Heart right ventricle (tissue), 16 donors: ENCODE results near the gene SMC2. TPM values are rescaled to one million over a fixed set of nuclear protein-coding genes. Genes with fewer than 3 reads are reported as not detected.

Source experiments
- ATAC-seq, 8 donors: fragments of 200-7000 bp; cut with Tn5 transposase; one replicate each; pipeline ENCODE4 v1.9.1; 2020; ENCODE audit warnings: mild to moderate bottlenecking in 8 of 8, moderate library complexity in 8 of 8, moderate number of reproducible peaks in 1 of 8
- DNase-seq, 2 donors: peaks; one replicate each; pipeline ENCODE4 v3.0.0-alpha.2; 2020
- H3K27ac ChIP-seq, 10 donors: fragments of 200-600 bp; sonication (generic) in 2 of 10; one replicate each; pipeline versions ENCODE4 v1.5.0 to v1.8.0; 2020 to 2022; ENCODE audit warnings: mild to moderate bottlenecking in 3 of 10
- H3K27me3 ChIP-seq, 7 donors: fragments of 200-600 bp; one replicate each; pipeline ENCODE4 v1.8.0; 2021 to 2022; ENCODE audit warnings: mild to moderate bottlenecking in 2 of 7
- H3K36me3 ChIP-seq, 9 donors: fragments of 200-600 bp; sonication (generic) in 1 of 9; one replicate each; pipeline versions ENCODE4 v1.5.0 to v1.8.0; 2020 to 2022; ENCODE audit warnings: mild to moderate bottlenecking in 2 of 9
- H3K4me1 ChIP-seq, 9 donors: fragments of 200-600 bp; sonication (generic) in 1 of 9; one replicate each; pipeline versions ENCODE4 v1.5.0 to v1.8.0; 2020 to 2022; ENCODE audit warnings: mild to moderate bottlenecking in 4 of 9
- H3K4me3 ChIP-seq, 10 donors: fragments of 200-600 bp; sonication (generic) in 2 of 10; one replicate each; pipeline versions ENCODE4 v1.5.0 to v1.8.0; 2020 to 2022; ENCODE audit warnings: mild to moderate bottlenecking in 7 of 10, moderate library complexity in 2 of 10
- H3K9me3 ChIP-seq, 11 donors: fragments of 200-600 bp in 10 of 11; sonication (generic) in 2 of 11; one replicate each; pipeline versions ENCODE4 v1.5.0 to v1.8.0; 2013 to 2022; ENCODE audit warnings: mild to moderate bottlenecking in 2 of 11, control low read depth in 1 of 11, moderate library complexity in 1 of 11
- WGBS, 2 donors: extraction: QIAGEN DNeasy Blood & Tissue Kit; methylation state at CpG; one replicate each; pipeline ENCODE4 v1.1.7; 2013; ENCODE audit warnings: inconsistent platforms in 1 of 2; 5-methylcytosine and 5-hydroxymethylcytosine counted together
- intact Hi-C, 10 donors: fragments of 100-400 bp; cut with DNase I; formaldehyde crosslinking; loops; one replicate each; pipeline versions ENCODE4 v1.11.1 to v1.14.2; 2022
- polyA plus RNA-seq, 2 donors: library from polyadenylated mRNA; stranded (reverse); fragments of 200-250 nt; gene quantifications; one replicate each; pipeline ENCODE4 v1.2.3, GENCODE V29; 2013
- total RNA-seq, 10 donors: library from RNA; stranded (reverse); fragmentation: NEBNext Ultra II Directional in 3 of 10; extraction: Animal tissue kit (Norgen Biotek cat#: 25700) in 3 of 10; gene quantifications; one replicate each; pipeline versions ENCODE4 v1.2.1 to v1.2.4, GENCODE V29; 2021 to 2023
- TF ChIP-seq, protein P1 (sequence below), 9 donors: fragments of 200-600 bp; sonication (generic) in 2 of 9; IDR thresholded peaks; one replicate each; pipeline versions ENCODE4 v1.5.0 to v1.8.0; 2021 to 2022; ENCODE audit warnings: antibody characterized with exemption in 9 of 9, mild to moderate bottlenecking in 5 of 9, moderate library complexity in 1 of 9
- donor health status: Arrhythmogenic right ventricular cardiomyopathy.
- donor health status: ischemic (EF 13 %, LVEDD 7.1; RV severe dilation, severe dysfunction).
- donor health status: healthy with polysubstance abuse.
- donor health status: DM: no; HTN: yes; CAD: no.
- donor health status: DM: no; HTN: no; CAD: no.
- donor health status: ischemic (EF 25% LVEDD 6.9; RV normal size, moderate dysfunction).
- donor health status: ischemic (EF 25% LVEDD 5.7; RV mildly dilated, moderate dysfunction).
- donor health status: healthy.
- donor health status: DM: yes; HTN: yes; CAD: no.
- donor health status: Ischemic cardiomyopathy.
- donor health status: ischemic (EF 35%, LVEDD 5.7; RV mildly dilated, moderate dysfunction).
- donor health status: nonischemic (EF 11% LVEDD 7.7; RV severe dilation, severe dysfunction).
- donor health status: DM: yes; HTN: yes; CAD: no.
- donor health status: PGD.
- donor health status: ischemic (EF 29% LVEDD 5.4; RV normal size, mild dysfunction).
- donor health status: nonischemic (EF 23%, LVEDD 6.1; RV moderate dilation, normal function).

Gene SMC2
- total and polyA plus RNA-seq, 12 donors, result 1.9 to 22.2 (median 14.4) TPM

- intact Hi-C loops, result no loop called here
- DNase-seq, result no peak
- WGBS, 2 donors, result 96% methylated on average over 3 of the region's 3 CpGs
- Histone ChIP-seq H3K9me3 (no peaks in the 10 kb centered on the region), H3K36me3 (peaks cover 0 to 45% (median 0%) of the 10 kb centered on the region in 9 donors), H3K27me3 (no peaks in the 10 kb centered on the region), H3K27ac (no peak overlapping the region), H3K4me3 (no peak overlapping the region), H3K4me1 (no peaks in the 10 kb centered on the region)
- ATAC-seq, result no peak
- TF ChIP-seq, protein P1, sequence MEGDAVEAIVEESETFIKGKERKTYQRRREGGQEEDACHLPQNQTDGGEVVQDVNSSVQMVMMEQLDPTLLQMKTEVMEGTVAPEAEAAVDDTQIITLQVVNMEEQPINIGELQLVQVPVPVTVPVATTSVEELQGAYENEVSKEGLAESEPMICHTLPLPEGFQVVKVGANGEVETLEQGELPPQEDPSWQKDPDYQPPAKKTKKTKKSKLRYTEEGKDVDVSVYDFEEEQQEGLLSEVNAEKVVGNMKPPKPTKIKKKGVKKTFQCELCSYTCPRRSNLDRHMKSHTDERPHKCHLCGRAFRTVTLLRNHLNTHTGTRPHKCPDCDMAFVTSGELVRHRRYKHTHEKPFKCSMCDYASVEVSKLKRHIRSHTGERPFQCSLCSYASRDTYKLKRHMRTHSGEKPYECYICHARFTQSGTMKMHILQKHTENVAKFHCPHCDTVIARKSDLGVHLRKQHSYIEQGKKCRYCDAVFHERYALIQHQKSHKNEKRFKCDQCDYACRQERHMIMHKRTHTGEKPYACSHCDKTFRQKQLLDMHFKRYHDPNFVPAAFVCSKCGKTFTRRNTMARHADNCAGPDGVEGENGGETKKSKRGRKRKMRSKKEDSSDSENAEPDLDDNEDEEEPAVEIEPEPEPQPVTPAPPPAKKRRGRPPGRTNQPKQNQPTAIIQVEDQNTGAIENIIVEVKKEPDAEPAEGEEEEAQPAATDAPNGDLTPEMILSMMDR (IDR thresholded peaks at IDR 0.05), result no peak
Measured at GRCh38 chr9:104142799-104143549, 48.9 kb downstream of the SMC2 start.

DNA sequence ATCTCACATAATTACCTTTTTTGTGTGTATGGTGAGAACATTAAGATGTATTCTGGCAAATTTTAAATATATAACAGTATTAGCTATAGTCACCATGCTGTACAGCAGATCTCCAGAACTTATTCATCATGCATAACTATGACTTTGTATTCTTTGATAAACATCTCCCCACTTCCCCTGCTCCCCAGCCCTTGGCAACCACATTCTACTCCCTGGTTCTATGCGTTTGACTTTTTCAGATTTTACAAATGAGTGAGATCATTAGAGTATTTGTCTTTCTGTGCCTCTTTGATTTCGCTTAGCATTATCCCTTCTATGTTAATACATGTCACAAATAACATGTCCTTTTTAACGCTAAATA, 49.4 kb downstream of the SMC2 start:
- TF ChIP-seq, protein P1 (IDR thresholded peaks at IDR 0.05), result no peak
- H3K27me3 ChIP-seq, result no peaks in the 10 kb centered on the region
- no peak overlapping the region for H3K27ac ChIP-seq
- H3K9me3 ChIP-seq, result no peaks in the 10 kb centered on the region
- ATAC-seq (no peak), DNase-seq (no peak)
- peaks cover 0 to 39% (median 0%) of the 10 kb centered on the region in 9 donors for H3K36me3 ChIP-seq
- no peak overlapping the region for H3K4me3 ChIP-seq
- intact Hi-C loops, result no loop called here
- no peaks in the 10 kb centered on the region for H3K4me1 ChIP-seq
- WGBS, 2 donors, result 90 to 94% methylated on average over 3 of the region's 3 CpGs

DNA sequence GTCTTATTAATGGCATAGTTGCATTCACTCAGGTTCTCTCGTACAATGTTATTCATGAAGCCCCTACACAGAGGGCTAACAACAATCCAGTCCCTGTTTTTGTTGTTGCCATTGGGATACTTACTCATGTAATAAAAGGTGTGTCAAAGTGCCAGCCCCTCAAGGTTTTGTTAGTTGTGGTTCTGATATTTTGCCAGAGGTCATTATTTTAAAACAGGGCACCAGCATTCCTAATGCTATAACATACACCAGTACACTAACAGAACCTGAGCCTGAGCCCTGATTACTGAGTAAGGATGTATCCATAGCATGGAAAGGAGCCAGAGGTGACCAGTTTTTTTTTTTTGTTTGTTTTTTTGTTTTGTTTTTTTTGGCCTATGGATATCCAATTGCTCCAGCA, 50.2 kb downstream of the SMC2 start:
- Histone ChIP-seq H3K4me1 (no peaks in the 10 kb centered on the region), H3K4me3 (no peak overlapping the region), H3K9me3 (no peaks in the 10 kb centered on the region), H3K27ac (no peak overlapping the region), H3K36me3 (peaks cover 0 to 31% (median 0%) of the 10 kb centered on the region in 9 donors), H3K27me3 (no peaks in the 10 kb centered on the region)
- intact Hi-C loops, result no loop called here
- WGBS, 2 donors, result 93 to 98% methylated on average over 1 of the region's 1 CpG
- ATAC-seq (no peak), DNase-seq (no peak)
- TF ChIP-seq, protein P1 (IDR thresholded peaks at IDR 0.05), result no peak

DNA sequence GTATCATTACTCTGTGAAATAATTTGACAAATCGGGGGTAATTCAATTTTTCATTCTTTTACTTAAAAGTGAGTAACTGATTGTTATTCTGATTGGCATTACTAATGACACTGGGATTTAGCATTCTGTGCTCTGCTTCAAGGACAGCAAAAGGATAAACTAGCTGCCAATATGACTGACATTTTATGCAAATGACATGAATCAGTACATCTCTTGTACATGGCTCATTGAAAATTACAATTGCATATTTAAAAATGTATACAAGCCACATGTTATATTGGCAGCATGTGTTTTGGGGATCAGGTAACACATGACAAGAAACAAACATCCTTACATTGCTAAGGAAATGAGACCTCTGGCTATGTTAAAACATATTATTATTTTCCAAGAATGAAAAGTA, 79.0 kb downstream of the SMC2 start:
- Histone ChIP-seq H3K36me3 (no peaks in the 10 kb centered on the region), H3K4me3 (no peak overlapping the region), H3K27me3 (no peaks in the 10 kb centered on the region), H3K9me3 (peaks cover 0 to 13% (median under 1%) of the 10 kb centered on the region in 11 donors), H3K4me1 (no peaks in the 10 kb centered on the region), H3K27ac (no peak overlapping the region)
- DNase-seq (no peak), ATAC-seq (no peak)
- TF ChIP-seq, protein P1 (IDR thresholded peaks at IDR 0.05), result no peak
- intact Hi-C loops, result loop anchor here in 1 of 10 donors (10.0 kb wide), 1 partner anchor 212 kb away; no protein-coding TSS in a partner anchor
- 70 to 84% methylated on average over 1 of the region's 1 CpG for WGBS, 2 donors
